NCI-H2196 (cell line): ENCODE data around the gene SMIM5.
"Not testable (repeated sequence)": the region's sequence is repeated elsewhere in the genome, so short reads cannot be mapped to it uniquely, and the experiment has no call there.

ENCODE experiments used
- DNase-seq: peaks from one replicate; lab custom pipeline; 2025; ENCODE audit not compliant: unreplicated experiment; lab: John Stamatoyannopoulos, UW

Gene SMIM5, protein sequence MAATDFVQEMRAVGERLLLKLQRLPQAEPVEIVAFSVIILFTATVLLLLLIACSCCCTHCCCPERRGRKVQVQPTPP

DNA sequence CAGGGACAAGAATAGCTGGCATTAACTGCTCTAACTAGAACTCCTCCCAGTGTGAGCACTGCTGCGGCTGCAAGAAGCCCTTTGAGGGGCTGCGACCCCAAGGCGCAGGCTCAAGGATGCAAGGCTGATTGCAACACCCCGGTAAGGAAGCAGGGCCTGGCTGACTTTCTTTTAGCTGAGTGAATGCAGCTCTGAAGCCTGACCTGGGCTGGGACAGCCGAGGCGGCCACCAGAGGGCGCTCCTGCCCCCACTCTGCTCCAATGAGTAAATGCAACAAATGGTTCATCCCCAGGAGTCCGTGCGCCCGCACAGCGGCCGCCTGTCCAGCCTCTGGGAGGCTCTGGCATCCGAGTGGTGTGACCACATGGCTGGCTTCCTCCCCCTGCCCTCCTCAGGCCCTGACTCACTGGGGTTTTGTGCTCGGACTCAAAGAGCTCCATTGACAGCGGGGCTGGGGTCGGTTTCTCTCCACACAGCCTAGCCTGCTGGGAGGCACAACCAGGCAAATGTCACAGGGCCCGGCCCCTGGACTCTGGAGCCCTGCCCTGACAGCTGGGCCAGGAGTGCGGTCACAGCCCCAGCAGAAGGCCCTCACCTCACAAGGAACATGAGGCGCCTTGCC lies at the start of gene SMIM5:
SMIM5 (plus strand) TSS at position 572 of the 623 bp plus-strand sequence. CDS start 6,768 bp downstream, outside the sequence.
- peak; percentile 73 for DNase-seq

DNA sequence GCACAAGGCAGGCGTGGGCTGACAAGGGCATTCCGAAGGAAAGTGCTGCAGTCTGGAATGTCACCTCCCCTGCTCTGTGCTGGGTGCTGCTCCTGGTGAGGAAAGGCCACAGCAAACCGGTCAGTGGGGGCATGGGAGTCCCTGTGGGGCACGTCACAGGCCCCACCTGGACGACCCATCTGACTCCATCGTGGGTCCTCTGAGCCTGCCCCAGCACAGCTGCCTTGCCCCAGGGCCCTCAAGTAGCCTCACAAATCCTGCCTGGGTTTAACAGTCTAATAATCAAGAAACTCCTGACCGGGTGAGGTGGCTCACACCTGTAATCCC lies 48.4 kb upstream of the SMIM5 start:
- DNase-seq = no peak

DNA sequence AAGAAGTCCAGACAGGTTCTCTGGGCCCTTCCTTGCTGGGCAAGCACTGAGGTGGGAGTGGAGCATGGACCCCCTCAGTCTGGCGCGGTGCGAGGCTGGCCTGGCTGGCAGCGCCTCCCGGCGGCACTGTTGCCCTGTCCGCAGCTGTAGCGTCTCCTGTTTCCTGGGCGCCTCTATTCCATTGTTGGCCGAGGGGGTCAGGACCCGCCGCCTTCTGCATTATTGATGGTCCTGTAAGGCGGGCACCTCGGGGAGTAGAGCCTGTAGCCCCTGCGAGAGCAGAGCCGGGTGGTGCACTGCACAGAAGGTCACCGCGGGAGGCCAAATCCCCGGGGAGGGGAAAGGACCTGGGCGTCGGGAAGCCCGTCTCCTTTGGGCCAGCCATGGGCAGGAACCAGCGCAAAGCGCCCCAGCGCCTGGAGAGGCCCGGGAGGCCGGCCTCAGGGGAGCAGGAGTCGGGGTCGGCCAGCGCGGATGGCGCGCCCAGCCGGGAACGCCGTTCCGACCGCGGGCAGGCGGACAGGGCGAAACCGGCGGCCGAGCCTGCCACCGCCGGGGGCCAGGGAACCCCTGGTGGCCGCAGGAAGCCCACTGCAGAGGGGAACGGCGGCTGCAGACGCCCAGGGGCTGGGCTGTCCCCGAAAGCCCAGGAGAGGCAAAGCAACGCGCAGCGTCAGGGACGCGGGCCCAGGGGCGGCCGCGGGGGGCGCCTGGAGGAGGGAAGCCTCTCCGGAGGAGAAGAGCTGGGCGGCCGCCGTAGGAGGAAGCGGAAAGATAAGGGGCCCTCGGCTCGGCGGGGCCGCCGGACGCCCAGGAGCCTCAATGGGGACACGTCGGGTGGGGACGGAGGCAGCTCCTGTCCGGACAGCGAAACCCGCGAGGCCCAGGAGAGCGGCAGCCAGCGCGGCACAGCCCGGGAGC lies 45.3 kb upstream of the SMIM5 start, which contains the start of gene MYO15B:
MYO15B (plus strand) TSS at position 126 of the 921 bp plus-strand sequence; CDS start at position 384, 258 bp downstream.
- DNase-seq = no peak

DNA sequence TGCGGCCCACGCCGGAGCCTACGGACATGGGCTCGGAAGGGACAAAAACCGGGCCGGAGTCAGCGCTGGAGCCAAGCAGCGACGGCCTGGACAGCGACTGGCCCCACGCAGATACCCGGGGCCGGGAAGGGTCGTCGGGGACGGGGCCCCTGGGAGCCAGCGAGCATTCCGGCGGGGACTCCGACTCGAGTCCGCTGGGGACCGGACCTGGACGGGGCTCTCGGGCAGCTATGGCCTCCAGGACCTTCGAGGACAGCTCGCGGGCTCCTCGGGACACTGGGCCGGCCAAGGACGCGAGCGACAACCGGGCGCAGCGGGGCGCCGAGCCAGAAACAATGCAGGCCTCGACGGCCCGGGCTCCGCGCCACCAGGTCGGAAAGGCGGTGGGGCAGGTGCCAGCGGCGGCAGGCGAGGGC lies 44.6 kb upstream of the SMIM5 start:
- DNase-seq = peak; percentile 67

DNA sequence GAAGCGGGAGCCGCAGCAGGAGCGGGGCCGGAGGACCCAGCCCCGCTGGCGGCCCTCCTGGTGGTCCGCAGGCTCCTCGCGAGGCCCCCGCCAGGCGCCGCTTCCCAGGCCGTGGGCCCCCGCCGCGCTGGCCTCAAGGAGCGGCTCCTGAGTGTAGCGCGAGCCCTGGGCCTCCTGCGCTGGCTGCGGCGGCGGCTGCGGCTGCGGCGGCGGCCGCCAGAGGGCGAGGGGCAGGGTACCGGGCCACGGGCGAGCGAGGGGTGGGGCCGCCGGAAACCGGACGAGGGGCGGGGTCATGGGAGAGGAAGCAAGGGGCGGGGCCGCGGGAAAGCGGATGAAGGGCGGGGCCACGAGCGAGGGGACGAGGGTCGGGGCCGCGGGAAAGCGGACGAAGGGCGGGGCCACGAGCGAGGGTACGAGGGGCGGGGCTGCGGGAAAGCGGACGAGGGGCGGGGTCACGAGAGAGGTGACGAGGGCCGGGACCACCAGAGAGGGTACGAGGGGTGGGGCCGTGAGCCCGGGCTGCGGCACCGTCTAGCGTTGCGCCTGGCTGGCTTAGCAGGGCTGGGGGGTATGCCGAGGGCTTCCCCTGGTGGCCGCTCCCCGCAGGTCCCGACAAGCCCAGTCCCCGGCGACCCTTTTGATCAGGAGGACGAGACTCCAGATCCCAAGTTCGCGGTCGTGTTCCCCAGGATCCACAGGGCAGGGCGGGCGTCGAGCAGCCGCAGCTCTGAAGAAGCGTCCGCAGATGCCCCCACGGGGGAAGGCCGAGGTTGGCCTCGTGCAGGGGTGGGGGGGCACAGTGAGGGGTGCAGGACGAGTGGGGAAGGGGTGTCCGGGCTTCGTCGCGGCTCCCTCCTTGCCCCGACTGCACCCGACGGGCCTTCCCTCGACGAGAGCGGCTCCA lies 44.0 kb upstream of the SMIM5 start:
- peak; percentile 93 for DNase-seq

DNA sequence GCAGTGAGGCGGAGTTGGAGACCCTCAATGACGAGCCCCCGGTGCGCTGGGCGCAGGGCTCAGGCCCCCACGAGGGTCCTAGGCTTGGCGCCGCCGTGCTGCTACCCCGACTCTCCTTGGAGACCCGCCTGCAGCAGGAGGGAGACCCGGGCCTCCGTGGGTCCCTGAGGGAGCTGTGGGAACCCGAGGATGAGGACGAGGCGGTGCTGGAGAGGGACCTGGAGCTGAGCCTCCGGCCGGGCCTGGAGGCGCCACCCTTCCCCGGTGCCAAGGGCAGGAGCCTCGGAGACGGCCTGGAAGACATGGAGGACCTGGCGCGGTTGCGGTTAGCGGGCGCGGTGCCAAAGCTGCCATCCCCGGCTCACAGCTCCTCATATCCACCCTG lies 43.3 kb upstream of the SMIM5 start:
- peak; percentile 26 for DNase-seq

DNA sequence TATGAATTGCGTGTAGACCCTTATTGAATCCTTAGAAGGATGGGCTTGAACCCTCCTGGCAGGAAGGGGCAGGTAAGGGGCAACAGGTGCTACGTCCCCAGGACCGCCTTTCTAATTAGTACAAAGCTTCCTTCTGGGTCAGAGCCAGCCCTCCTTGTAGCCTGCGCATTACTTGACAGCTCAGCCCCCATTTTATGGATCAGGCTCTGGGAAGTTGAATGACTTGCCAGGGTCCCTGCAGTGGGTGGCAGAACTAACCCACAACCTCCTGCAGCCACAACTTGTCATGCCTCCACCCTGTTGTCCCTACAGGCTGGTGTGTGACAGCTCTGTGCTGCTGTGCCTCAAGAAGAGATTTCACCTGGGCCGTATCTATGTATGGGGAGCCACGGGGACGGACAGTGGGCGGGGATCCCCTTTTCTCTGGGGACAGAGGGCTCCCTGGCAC lies 42.9 kb upstream of the SMIM5 start:
- DNase-seq = no peak

DNA sequence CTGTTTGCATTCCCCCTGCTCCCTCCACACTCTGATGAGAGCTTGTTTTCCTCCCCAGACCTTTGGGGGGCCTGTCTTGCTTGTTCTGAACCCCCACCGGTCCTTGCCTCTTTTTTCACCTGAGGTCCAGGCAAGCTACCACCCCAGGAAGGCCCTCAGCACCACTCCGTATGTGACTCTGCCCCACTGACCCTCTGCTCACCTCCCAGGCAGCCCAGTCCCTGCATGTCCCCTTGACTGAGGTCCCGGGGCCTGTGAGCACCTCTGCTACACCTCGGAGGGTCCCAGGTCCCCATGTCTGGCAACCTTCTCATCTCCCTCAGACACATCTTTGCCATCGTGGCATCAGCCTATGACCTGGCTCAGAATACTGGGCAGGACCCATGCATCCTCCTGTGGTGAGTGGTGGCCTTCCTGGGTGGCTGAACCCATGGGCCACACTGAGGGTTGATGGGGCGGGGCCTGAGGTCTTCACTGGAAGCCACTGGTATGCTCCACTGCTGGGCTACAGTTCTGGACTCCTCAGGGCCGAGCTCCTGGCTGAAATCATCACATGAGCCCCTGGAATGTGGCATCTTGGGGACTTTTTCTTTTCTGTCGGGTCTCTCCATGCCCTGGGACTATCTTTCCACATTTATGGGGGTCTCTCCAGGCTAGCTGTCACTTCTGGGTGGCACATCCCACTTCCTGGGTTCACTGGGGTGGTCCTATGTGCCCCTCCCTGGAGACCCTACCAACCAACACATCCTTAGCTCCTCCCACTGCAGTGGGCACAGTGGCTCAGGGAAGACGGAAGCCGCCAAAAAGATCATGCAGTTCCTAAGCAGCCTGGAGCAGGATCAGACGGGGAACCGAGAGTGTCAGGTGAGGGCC lies 42.1 kb upstream of the SMIM5 start:
- DNase-seq = no peak

DNA sequence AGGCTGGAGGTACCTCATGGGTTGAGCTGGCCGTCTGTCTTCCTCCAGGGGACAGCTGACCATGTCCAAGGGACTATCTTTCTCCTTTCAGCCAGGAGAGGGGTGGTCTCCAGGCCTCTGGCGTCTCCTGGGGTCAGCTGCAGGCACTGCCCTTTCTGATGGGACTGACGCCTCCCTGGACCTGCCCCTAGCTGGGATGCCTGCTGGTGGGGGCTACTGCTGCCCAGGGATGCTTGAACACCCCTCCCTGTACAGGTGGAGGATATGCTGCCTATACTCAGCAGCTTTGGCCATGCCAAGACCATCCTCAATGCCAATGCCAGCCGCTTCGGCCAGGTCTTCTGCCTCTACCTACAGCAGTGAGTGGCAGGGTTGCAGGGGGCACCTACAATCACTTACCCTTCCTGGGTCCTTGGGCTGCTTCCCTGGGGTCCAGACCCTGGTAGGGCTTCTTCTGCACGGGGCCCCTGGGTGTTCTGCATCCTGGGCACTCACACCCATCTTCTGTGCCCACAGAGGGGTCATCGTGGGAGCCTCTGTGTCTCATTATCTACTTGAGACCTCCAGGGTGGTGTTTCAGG lies 41.4 kb upstream of the SMIM5 start:
- no peak for DNase-seq

DNA sequence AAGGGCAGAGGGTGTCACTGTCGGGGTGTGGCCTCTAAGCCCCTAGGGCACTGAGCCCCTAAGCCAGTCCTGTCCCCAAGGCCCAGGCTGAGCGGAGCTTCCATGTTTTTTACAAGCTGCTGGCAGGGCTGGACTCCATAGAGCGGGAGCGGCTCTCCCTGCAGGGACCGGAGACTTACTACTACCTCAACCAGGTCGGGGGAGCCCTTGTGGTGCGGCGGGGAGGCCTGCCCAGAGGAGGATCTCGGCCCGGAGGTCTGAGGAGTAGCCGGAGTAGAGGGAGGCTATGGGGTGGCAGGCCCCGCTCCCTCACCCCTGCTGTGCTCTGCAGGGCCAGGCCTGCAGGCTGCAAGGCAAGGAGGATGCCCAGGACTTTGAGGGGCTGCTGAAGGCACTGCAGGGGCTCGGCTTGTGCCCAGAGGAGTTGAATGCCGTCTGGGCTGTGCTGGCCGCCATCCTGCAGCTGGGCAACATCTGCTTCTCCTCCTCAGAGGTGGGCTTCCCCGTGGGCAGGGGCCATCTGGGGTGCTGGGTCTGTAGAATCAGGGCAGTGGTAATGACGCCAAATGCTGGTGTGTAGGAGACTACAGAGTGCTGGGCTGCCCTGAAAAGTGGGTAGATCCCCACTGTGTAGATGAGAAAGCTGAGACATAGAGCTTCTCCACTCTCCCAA lies 40.8 kb upstream of the SMIM5 start:
- no peak for DNase-seq

DNA sequence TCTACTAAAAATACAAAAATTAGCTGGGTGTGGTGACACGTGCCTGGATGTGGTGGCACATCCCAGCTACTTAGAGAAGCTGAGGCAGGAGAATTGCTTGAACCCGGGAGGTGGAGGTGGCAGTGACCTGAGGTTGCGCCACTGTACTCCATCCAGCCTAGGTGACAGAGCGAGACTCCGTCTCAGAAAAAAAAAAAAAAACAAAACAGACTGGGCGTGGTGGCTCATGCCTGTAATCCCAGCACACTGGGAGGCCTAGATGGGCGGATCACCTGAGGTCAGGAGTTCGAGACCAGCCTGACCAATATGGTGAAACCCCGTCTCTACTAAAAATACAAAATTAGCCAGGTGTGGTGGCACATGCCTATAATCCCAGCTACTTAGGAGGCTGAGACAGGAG lies 39.8 kb upstream of the SMIM5 start:
- not testable (repeated sequence) for DNase-seq

DNA sequence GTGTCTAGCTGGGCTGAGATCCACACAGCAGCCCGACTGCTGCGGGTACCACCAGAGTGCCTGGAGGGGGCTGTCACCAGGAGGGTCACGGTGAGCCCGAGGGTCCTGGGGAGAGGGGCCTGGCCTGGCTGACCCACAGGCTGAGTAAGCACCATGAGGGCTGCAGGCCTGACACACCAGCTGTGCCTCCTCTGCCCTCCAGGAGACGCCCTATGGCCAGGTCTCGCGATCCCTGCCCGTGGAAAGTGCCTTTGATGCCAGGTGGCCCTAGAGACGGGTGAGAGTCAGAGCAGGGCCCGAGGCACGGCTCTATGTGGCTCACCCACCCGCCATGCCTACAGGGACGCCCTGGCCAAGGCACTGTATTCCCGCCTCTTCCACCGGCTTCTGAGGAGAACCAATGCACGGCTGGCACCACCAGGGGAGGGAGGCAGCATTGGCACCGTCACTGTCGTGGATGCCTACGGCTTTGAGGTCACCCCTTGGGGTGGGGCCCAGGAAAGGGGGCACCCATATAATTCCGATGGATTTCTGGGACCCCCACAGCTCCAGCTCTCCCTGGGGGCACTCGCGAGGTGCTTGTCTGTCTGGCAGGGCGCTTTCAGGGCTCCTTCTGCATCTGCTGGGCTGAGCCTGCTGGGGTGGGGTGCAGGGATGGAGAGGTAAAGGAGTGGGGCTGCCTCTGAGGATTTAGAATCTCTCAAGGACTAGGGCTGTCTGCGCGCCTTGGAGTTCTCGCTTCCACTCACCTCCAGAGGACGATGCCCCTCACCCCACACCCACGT lies 38.5 kb upstream of the SMIM5 start:
- no peak for DNase-seq

DNA sequence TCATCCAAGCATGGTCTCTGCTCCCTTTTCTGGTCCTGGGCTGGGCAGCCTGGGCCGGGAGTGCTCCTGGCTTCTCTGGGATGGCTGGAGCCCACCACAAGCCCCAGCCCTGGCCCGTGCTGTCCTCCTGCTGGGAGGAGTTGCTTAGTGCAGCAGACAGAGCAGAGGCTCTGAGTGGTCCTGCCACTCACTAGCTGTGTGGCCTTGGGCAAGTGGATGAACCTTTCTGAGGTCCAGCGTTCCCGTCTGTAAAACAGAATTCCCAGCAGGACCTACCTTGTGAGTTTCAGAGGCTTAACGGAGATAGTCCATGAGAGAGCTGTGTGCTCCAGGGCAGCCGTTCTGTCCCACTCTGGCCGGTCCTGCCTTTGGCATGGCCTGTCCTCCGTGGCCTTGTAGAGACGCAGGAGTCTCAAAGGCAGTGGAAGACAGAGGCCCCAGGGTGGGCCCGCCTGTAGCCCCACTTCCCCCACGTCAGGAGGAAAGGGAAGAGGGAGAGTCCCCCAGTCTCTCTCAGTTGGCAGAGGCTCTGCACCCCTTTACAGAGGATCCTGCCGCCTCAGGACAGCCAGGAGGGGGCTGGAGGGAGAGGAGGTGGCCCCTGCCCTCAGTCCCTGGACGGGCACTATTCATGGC lies 37.8 kb upstream of the SMIM5 start:
- no peak for DNase-seq

DNA sequence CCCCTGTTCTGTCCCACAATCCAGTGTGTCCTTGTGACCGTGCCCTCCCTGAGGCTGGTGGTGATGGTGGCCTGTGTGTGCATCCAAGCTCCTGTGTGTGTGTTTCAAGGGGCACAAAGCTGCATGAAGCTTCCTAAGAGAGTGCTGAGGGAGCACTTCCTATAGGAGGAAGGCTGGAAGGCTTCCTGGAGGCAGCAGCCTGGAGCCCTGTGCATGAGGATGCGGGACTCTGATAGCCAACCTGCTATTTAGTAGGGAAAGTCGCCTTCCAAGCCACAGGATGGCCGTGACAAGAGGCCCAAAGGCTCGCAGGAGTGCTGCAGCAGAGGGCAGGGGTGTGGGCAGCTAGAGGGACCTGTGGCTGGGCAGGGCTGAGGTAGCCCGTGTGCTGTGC lies 37.3 kb upstream of the SMIM5 start:
- no peak for DNase-seq

DNA sequence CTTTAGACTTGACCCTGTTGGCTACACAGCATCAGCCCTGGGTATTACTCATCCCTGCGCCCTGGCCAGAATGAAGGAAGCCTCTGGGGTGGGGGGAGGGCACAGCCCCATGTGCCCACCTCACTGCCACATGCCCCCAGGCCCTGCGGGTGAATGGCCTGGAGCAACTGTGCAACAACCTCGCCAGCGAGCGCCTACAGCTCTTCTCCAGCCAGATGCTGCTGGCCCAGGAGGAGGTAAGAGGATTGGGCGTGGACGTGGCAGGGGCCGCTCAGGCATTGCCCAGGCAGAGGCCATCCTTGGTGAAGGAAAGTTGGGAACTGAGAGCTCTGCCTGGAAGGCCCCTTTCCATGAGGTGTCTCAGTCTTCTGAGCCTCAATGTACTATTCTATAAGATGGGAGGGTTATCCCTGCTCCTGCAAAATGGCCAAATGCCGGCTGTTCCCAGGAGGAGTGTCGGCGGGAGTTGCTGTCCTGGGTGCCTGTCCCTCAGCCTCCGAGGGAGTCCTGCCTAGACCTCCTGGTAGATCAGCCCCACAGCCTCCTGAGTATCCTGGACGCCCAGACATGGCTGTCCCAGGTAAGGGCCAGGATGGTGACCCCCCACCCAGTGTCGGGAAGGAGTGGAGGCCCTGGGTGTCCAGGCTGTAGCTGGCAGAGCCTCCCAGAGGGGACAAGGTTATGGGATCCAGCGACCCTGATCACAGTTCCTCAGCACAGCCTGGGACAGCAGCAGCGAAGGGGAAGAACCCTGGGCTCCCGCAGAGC lies 36.7 kb upstream of the SMIM5 start:
- no peak for DNase-seq

DNA sequence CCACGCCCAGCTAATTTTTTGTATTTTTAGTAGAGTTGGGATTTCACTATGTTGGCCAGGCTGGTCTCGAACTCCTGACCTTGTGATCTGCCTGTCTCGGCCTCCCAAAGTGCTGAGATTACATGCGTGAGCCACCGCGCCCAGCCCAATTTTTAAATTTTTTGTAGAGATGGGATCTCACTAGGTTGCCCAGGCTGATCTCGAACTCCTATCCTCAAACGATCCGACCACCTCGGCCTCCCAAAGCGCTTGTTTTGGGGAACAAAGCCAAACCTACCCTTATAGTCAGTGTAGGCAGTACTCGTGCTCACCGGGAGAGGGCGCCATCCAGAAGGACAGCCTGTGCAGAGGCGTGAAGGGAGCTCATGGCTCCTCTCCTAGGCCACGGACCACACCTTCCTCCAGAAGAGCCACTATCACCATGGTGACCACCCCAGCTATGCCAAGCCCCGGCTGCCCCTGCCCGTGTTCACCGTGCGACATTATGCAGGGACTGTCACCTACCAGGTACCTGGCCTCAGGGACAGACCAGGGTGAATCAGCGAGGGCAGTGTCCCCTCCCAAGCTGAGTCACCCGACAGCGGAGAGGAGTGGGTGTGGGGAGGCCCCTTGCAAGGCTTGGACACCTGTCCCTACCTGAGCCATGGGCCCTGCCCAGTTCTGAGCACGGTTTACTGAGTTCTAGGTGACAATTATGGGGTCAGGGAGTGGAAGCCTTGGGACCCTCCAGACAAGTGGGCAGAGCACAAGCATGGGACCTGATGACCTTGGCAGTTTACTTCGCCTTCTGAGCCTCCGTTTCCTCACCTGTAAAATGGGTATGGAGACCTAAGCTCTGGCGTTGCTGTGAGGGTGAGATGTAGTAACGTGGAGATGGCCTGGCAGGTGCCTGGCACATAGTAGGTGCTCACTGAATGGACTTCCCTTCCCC lies 31.9 kb upstream of the SMIM5 start:
- peak; percentile 59 for DNase-seq
